Activated naive CD4-positive, alpha-beta T cell treated with anti-CD3 and anti-CD28 coated beads, Interleukin-2, amount 50 U/mL, for 24 hours (primary cell): ENCODE results near the gene CD79B.
"Not testable (repeated sequence)": the region's sequence is repeated elsewhere in the genome, so short reads cannot be mapped to it uniquely, and the experiment has no call there.

Source experiments
- H3K27ac Mint-ChIP-seq: one replicate; pipeline ENCODE4 v1.8.0; 2021; ENCODE audit warnings: mild to moderate bottlenecking, mixed read lengths
- H3K27me3 Mint-ChIP-seq: one replicate; pipeline ENCODE4 v1.8.0; 2021; ENCODE audit warnings: mixed read lengths
- H3K36me3 Mint-ChIP-seq: one replicate; pipeline ENCODE4 v1.8.0; 2021; ENCODE audit warnings: mixed read lengths
- H3K4me1 Mint-ChIP-seq: one replicate; pipeline ENCODE4 v1.8.0; 2021; ENCODE audit warnings: mixed read lengths
- H3K4me3 Mint-ChIP-seq: one replicate; pipeline ENCODE4 v1.8.0; 2021; ENCODE audit warnings: mild to moderate bottlenecking, mixed read lengths
- H3K9me3 Mint-ChIP-seq: one replicate; pipeline ENCODE4 v1.8.0; 2021; ENCODE audit warnings: mixed read lengths

CD79B gene

GRCh38 chr17:63911657-63912100 lies 20.5 kb downstream of the CD79B start:
- Mint-ChIP-seq H3K27me3 (no peaks in the 10 kb centered on the region), H3K27ac (no peak overlapping the region), H3K9me3 (no peaks in the 10 kb centered on the region), H3K4me1 (peaks cover 3% of the 10 kb centered on the region), H3K36me3 (no peaks in the 10 kb centered on the region), H3K4me3 (no peak overlapping the region)

GRCh38 chr17:63911041-63911635 lies 21.0 kb downstream of the CD79B start, which contains the start of gene CSHL1:
TSS of gene CSHL1 (minus strand) at chr17:63911258. CDS start at chr17:63911196, 62 bp downstream.
- Mint-ChIP-seq H3K4me3 (no peak within 1 kb of the TSS), H3K9me3 (no peaks in the 10 kb centered on the region), H3K36me3 (no peaks in the 10 kb centered on the region), H3K27ac (peak within 1 kb of the TSS; percentile 59), H3K4me1 (peaks cover 3% of the 10 kb centered on the region), H3K27me3 (no peaks in the 10 kb centered on the region)

- Mint-ChIP-seq H3K4me1 (peaks cover 3% of the 10 kb centered on the region), H3K4me3 (no peak overlapping the region), H3K36me3 (no peaks in the 10 kb centered on the region), H3K9me3 (no peaks in the 10 kb centered on the region), H3K27ac (no peak overlapping the region), H3K27me3 (no peaks in the 10 kb centered on the region)
Measured at GRCh38 chr17:63910096-63910495, 22.0 kb downstream of the CD79B start.

GRCh38 chr17:63909586-63909985 lies 22.5 kb downstream of the CD79B start:
- H3K27me3 Mint-ChIP-seq, H3K27ac Mint-ChIP-seq, H3K36me3 Mint-ChIP-seq, H3K9me3 Mint-ChIP-seq, H3K4me1 Mint-ChIP-seq, H3K4me3 Mint-ChIP-seq: not testable (repeated sequence)

- not testable (repeated sequence) for H3K4me3 Mint-ChIP-seq, H3K27ac Mint-ChIP-seq, H3K36me3 Mint-ChIP-seq, H3K9me3 Mint-ChIP-seq, H3K4me1 Mint-ChIP-seq, H3K27me3 Mint-ChIP-seq
Measured at GRCh38 chr17:63907161-63907778, 24.9 kb downstream of the CD79B start.

GRCh38 chr17:63904796-63905195 lies 27.3 kb downstream of the CD79B start:
- not testable (repeated sequence) for H3K4me1 Mint-ChIP-seq, H3K27me3 Mint-ChIP-seq, H3K36me3 Mint-ChIP-seq, H3K4me3 Mint-ChIP-seq, H3K27ac Mint-ChIP-seq, H3K9me3 Mint-ChIP-seq

- not testable (repeated sequence) for H3K4me1 Mint-ChIP-seq, H3K9me3 Mint-ChIP-seq, H3K27me3 Mint-ChIP-seq, H3K4me3 Mint-ChIP-seq, H3K36me3 Mint-ChIP-seq
- peak overlapping the region; percentile 60 for H3K27ac Mint-ChIP-seq
Measured at GRCh38 chr17:63903787-63904201, 28.3 kb downstream of the CD79B start.

- H3K36me3 Mint-ChIP-seq, H3K9me3 Mint-ChIP-seq, H3K27me3 Mint-ChIP-seq, H3K4me1 Mint-ChIP-seq, H3K4me3 Mint-ChIP-seq, H3K27ac Mint-ChIP-seq: not testable (repeated sequence)
Measured at GRCh38 chr17:63901971-63902370, 30.2 kb downstream of the CD79B start.

- H3K4me3 Mint-ChIP-seq, H3K4me1 Mint-ChIP-seq, H3K36me3 Mint-ChIP-seq, H3K27ac Mint-ChIP-seq, H3K9me3 Mint-ChIP-seq, H3K27me3 Mint-ChIP-seq: not testable (repeated sequence)
Measured at GRCh38 chr17:63898899-63899798, 33.0 kb downstream of the CD79B start.

GRCh38 chr17:63896524-63897354 lies 35.4 kb downstream of the CD79B start, which contains the start of gene CSH1:
TSS of gene CSH1 (minus strand) at chr17:63896574. CDS start at chr17:63896511, 63 bp downstream.
- not testable (repeated sequence) for H3K36me3 Mint-ChIP-seq, H3K27me3 Mint-ChIP-seq, H3K4me1 Mint-ChIP-seq, H3K27ac Mint-ChIP-seq, H3K4me3 Mint-ChIP-seq, H3K9me3 Mint-ChIP-seq

- not testable (repeated sequence) for H3K4me1 Mint-ChIP-seq, H3K9me3 Mint-ChIP-seq, H3K36me3 Mint-ChIP-seq, H3K4me3 Mint-ChIP-seq, H3K27me3 Mint-ChIP-seq, H3K27ac Mint-ChIP-seq
Measured at GRCh38 chr17:63894821-63895220, 37.3 kb downstream of the CD79B start.

GRCh38 chr17:63894021-63894420 lies 38.1 kb downstream of the CD79B start:
- not testable (repeated sequence) for H3K9me3 Mint-ChIP-seq, H3K27me3 Mint-ChIP-seq, H3K36me3 Mint-ChIP-seq, H3K4me3 Mint-ChIP-seq, H3K4me1 Mint-ChIP-seq
- H3K27ac Mint-ChIP-seq: peak overlapping the region; percentile 62

- H3K27ac Mint-ChIP-seq, H3K4me1 Mint-ChIP-seq, H3K4me3 Mint-ChIP-seq, H3K36me3 Mint-ChIP-seq, H3K27me3 Mint-ChIP-seq, H3K9me3 Mint-ChIP-seq: not testable (repeated sequence)
Measured at GRCh38 chr17:63892316-63893037, 39.7 kb downstream of the CD79B start.

- H3K4me1 Mint-ChIP-seq, H3K4me3 Mint-ChIP-seq, H3K27me3 Mint-ChIP-seq: not testable (repeated sequence)
Measured at GRCh38 chr17:63889026-63889848, 42.9 kb downstream of the CD79B start.

More at GRCh38 chr17:63889026-63889848, 42.9 kb downstream of the CD79B start:
- not testable (repeated sequence) for H3K27ac Mint-ChIP-seq, H3K9me3 Mint-ChIP-seq, H3K36me3 Mint-ChIP-seq
